Mucosa of descending colon (tissue), 3 donors: Measurements from ENCODE around the gene FAM3D. TPM values are rescaled to one million over a fixed set of nuclear protein-coding genes. Genes with fewer than 3 reads are reported as not detected.

Experiments used
- ATAC-seq: fragments of 200-7000 bp; cut with Tn5 transposase; one replicate; pipeline ENCODE4 v1.9.1; 2020; ENCODE audit warnings: mild to moderate bottlenecking, moderate library complexity
- DNase-seq, 3 donors: peaks; one replicate each; pipeline ENCODE4 v3.0.0-alpha.2; 2020
- H3K36me3 ChIP-seq: fragments of 200-600 bp; one replicate; pipeline ENCODE4 v1.8.0; 2021; ENCODE audit warnings: low read depth, mild to moderate bottlenecking
- H3K4me1 ChIP-seq: fragments of 200-600 bp; one replicate; pipeline ENCODE4 v1.8.0; 2021; ENCODE audit warnings: low read depth, mild to moderate bottlenecking
- H3K4me3 ChIP-seq: fragments of 200-600 bp; one replicate; pipeline ENCODE4 v1.8.0; 2021; ENCODE audit warnings: mild to moderate bottlenecking
- H3K9me3 ChIP-seq: fragments of 200-600 bp; one replicate; pipeline ENCODE4 v1.8.0; 2021; ENCODE audit warnings: mild to moderate bottlenecking
- CTCF ChIP-seq: fragments of 200-600 bp; IDR thresholded peaks from one replicate; pipeline ENCODE4 v1.8.0; 2022; ENCODE audit warnings: antibody characterized with exemption, mild to moderate bottlenecking
- intact Hi-C, 2 donors: fragments of 100-400 bp; cut with DNase I in 1 of 2; cut with micrococcal nuclease in 1 of 2; formaldehyde crosslinking; loops; one replicate each; pipeline versions ENCODE4 v1.11.0 to v1.11.1; 2022; cut with DNase I, micrococcal nuclease
- total RNA-seq, 3 donors: library from RNA; stranded (reverse); fragmentation: NEBNext Ultra II Directional in 2 of 3; extraction: Animal tissue kit (Norgen Biotek cat#: 25700) in 2 of 3; gene quantifications; one replicate each; pipeline versions ENCODE4 v1.2.1 to v1.2.4, GENCODE V29; 2021 to 2023
- donor health status: DM: no; HTN: no; CAD: no; lungs with moderate emphysema.
- donor health status: DM: no; HTN: no; CAD: no.
- donor health status: DM: no; HTN: yes; CAD: no.

The FAM3D gene
- total RNA-seq, 3 donors from 2014 or later, result 253 to 761 (median 323) TPM

- no peak overlapping the region for H3K4me3 ChIP-seq
- H3K9me3 ChIP-seq, result no peaks in the 10 kb centered on the region
- H3K4me1 ChIP-seq, result peaks cover 33% of the 10 kb centered on the region
- intact Hi-C loops, result loop anchor here in 1 of 2 donors (2.0 kb wide), 1 partner anchor 60 kb away; no protein-coding TSS in a partner anchor
- TF ChIP-seq CTCF, result no peak
- peak; percentile 77 for ATAC-seq
- peak in 2 of 3 donors; percentile 59 to 77 for DNase-seq
- no peaks in the 10 kb centered on the region for H3K36me3 ChIP-seq
These were observed 37.6 kb downstream of the FAM3D start for GRCh38 chr3:58628823-58629562.

GRCh38 chr3:58627941-58628340, 38.6 kb downstream of the FAM3D start:
- ATAC-seq (no peak), DNase-seq (no peak)
- H3K4me3 ChIP-seq, result no peak overlapping the region
- TF ChIP-seq CTCF, result no peak
- no peaks in the 10 kb centered on the region for H3K36me3 ChIP-seq
- H3K4me1 ChIP-seq, result peaks cover 33% of the 10 kb centered on the region
- H3K9me3 ChIP-seq, result no peaks in the 10 kb centered on the region
- intact Hi-C loops, result loop anchor here in 1 of 2 donors (2.0 kb wide), 1 partner anchor 59 kb away; no protein-coding TSS in a partner anchor

GRCh38 chr3:58627570-58627885, 39.0 kb downstream of the FAM3D start:
- peaks cover 33% of the 10 kb centered on the region for H3K4me1 ChIP-seq

DNA sequence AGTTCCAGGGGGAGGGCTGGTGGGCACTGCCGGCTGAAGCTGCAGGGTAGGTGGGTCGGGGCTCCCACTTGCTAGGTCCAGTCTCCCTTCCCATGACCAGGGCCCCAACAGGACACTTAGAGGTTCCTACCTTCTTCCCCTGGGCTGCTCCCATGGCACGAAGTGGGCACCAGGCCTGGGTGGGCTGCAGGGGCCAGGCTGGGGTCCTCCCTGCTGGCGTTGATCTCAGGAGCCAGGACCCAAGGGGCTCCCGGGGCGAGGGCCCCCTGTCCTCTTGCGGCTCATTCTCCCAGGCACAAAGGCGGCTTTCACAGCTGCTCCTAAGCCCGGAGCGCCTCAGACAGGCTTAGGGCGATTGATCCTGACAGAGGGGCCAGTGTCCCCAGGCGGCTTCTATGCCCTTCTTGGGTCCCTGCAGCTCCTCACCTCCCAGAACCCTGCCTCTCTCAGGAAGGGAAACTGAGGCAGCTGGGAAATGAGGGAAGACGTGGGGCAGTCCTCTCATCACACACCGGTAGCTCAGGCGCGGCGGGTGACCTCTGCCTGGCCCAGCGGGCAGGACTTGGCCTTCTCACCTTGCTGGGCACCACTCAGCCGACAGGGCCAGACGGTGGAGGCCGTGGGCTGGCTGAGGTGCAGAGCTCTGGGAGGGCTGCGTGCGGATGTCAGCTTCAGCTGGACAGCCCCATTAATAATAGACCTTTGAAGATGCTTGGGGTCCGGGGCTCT, 39.6 kb downstream of the FAM3D start:
- TF ChIP-seq CTCF, result no peak
- H3K4me3 ChIP-seq, result no peak overlapping the region
- H3K9me3 ChIP-seq, result no peaks in the 10 kb centered on the region
- ATAC-seq (no peak), DNase-seq (no peak)
- no peaks in the 10 kb centered on the region for H3K36me3 ChIP-seq
- H3K4me1 ChIP-seq, result peaks cover 33% of the 10 kb centered on the region
- intact Hi-C loops, result no loop called here

More at GRCh38 chr3:58627570-58627885, 39.0 kb downstream of the FAM3D start:
- no peak for TF ChIP-seq CTCF
- intact Hi-C loops, result no loop called here
- H3K9me3 ChIP-seq, result no peaks in the 10 kb centered on the region
- H3K4me3 ChIP-seq, result no peak overlapping the region
- DNase-seq (no peak), ATAC-seq (no peak)
- H3K36me3 ChIP-seq, result no peaks in the 10 kb centered on the region

DNA sequence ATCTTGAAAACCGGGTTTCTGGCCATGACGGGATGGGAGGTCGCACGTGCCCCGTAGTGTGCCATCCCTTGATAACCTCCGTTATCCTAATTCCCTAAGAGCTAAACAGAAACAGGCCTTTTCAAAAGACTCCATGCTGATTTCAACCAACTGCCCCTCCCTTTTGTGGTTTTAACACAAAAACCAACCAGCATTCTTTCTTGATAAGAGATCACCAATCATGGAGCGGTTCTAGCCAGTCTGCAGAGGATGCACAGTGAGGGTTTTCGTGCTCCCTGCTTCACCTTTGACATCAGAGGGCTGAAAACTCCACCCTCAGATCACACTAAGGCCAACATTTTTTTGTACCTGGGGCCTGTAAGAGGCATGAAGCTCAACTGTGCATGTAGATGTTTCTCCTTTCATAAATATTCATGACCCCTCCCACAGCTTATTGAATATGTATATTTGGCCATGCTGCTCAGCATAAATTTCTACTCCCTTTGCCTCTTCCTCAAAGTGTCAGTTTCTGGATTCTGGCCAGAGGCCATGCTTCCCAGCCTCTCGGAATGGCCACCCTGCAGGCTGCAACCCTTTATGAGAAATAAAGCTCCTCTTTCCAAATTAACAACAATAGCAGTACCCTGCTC, 41.3 kb downstream of the FAM3D start:
- no peak for ATAC-seq
- Histone ChIP-seq H3K9me3 (no peaks in the 10 kb centered on the region), H3K36me3 (no peaks in the 10 kb centered on the region), H3K4me3 (no peak overlapping the region), H3K4me1 (peaks cover 33% of the 10 kb centered on the region)
- intact Hi-C loops, result no loop called here
- TF ChIP-seq CTCF, result no peak
- DNase-seq, result no peak
